Activated naive CD4-positive, alpha-beta T cell treated with anti-CD3 and anti-CD28 coated beads, Interleukin-2, amount 50 U/mL, for 24 hours (primary cell): Measurements from ENCODE around the gene SYTL5.

ENCODE experiments used
- H3K27ac Mint-ChIP-seq: one replicate; pipeline ENCODE4 v1.8.0; 2021; ENCODE audit warnings: mild to moderate bottlenecking, mixed read lengths
- H3K27me3 Mint-ChIP-seq: one replicate; pipeline ENCODE4 v1.8.0; 2021; ENCODE audit warnings: mixed read lengths
- H3K36me3 Mint-ChIP-seq: one replicate; pipeline ENCODE4 v1.8.0; 2021; ENCODE audit warnings: mixed read lengths
- H3K4me1 Mint-ChIP-seq: one replicate; pipeline ENCODE4 v1.8.0; 2021; ENCODE audit warnings: mixed read lengths
- H3K4me3 Mint-ChIP-seq: one replicate; pipeline ENCODE4 v1.8.0; 2021; ENCODE audit warnings: mild to moderate bottlenecking, mixed read lengths
- H3K9me3 Mint-ChIP-seq: one replicate; pipeline ENCODE4 v1.8.0; 2021; ENCODE audit warnings: mixed read lengths

Gene SYTL5

DNA sequence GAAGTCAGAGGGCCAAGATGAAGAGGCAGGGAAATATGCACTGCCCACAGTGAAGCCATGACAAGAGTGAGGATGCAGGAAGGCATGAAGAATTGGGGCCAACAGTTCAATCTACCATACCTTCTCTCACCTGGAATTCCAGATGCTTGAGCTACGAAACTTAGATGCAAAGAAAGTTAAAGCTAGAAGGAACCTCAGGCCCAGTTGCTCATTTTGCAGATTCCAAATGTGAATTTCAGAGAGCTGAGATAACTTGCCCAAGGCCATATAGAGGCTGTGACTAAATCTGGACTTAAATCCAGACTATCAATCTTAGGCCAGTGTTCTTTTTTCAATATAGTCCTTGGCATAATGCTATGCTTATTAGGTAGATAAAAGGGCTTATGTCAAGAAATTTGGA is 121.6 kb downstream of the SYTL5 start:
- Mint-ChIP-seq H3K27ac (no peak overlapping the region), H3K9me3 (no peaks in the 10 kb centered on the region), H3K4me1 (no peaks in the 10 kb centered on the region), H3K36me3 (no peaks in the 10 kb centered on the region), H3K4me3 (no peak overlapping the region), H3K27me3 (peaks cover 3% of the 10 kb centered on the region)

DNA sequence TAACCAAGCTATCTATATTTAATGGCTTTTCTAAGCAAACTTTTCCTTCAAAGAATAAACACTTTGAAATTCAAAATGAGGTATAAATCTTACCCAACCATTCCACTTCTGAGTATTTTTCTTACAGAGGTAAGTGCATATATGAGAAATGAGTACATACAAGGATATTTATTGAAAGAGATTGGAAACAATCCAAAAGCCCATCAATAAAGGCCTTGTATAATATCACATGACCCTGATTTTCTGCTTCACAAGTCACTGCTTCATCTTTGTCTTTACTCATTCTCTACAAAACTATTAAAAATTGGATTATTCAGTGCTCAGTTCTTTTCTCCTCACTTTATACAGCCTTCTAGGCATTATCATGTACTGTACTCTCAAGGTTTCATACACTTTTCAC is 123.0 kb downstream of the SYTL5 start:
- H3K36me3 Mint-ChIP-seq = no peaks in the 10 kb centered on the region
- no peak overlapping the region for H3K4me3 Mint-ChIP-seq
- H3K9me3 Mint-ChIP-seq = no peaks in the 10 kb centered on the region
- no peaks in the 10 kb centered on the region for H3K4me1 Mint-ChIP-seq
- peaks cover 3% of the 10 kb centered on the region for H3K27me3 Mint-ChIP-seq
- H3K27ac Mint-ChIP-seq = no peak overlapping the region

DNA sequence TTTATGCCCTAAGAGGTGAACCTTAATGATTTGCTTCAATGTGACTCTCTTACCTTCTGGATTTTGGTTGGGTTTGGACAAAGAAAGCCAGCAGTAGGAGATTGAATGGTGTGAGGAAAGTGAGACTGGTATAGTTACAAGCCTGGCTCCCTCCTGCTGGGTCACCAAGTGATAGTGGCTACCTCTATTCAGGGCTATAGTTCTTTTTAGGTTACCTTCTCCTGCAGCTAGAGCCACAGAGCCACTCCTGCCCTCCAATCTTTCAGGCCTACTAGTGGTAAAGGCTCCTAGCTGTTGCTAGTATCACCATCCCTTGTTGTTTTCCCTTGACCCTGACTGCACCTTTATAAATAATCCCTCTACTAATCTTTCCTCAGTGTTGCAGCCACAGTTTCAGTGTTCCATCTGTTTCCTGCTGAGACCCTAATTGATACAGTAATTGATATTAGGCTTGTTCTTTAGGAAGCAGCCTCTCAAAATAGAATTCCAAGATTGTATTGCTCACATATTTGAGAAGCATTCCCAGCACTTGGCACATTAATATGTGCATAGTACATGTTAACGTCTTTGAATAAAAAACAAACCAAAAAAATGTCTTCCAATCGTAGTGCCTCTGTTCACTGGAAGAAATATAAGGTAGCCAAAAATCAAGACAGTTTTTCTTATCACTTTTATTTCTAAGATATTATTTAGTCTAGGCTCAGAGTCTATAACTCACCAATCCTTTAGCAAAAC is 132.0 kb downstream of the SYTL5 start:
- Mint-ChIP-seq H3K4me1 (no peaks in the 10 kb centered on the region), H3K36me3 (no peaks in the 10 kb centered on the region), H3K9me3 (no peaks in the 10 kb centered on the region), H3K27ac (peak overlapping the region; percentile 57), H3K27me3 (peaks cover 3% of the 10 kb centered on the region), H3K4me3 (no peak overlapping the region)

DNA sequence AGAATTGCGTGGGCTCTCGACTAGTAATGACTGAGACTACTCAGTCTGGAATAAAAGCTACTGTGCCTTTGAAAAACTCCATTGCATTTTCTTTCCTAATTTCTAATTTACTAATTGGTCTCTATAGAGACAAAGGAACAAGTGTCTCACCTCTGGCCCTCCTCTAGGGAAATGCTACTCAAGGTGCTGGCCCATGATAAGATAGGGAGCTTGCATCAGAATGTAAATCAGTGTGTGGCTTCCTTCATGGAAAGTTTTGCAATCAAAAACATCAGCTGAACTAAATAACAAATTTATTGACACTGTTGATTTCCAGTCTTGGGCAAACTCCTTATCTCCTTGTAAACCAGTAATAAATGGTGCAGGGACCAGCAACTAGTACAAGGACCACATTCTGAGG is 132.5 kb downstream of the SYTL5 start:
- Mint-ChIP-seq H3K27me3 (peaks cover 3% of the 10 kb centered on the region), H3K9me3 (no peaks in the 10 kb centered on the region), H3K27ac (no peak overlapping the region), H3K4me1 (no peaks in the 10 kb centered on the region), H3K4me3 (no peak overlapping the region), H3K36me3 (no peaks in the 10 kb centered on the region)

DNA sequence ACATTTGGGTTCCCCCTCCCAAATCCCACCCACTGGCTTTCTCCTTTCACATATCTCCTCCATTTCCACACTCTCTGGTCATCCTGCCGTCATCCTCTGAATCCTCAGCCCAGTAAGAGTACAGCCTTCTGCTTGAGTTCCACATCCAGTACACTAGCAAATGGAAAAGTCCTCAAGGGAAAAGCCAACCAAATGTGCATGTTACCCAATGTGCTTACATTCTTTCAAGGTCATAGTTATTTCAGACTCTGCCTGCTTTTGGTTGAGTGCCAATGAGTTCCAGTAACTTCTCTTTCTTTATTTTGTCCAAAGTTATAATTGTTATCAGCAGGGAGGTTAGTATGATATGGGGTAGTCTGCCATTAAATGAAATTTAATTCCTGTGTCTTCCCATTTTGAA is 136.3 kb downstream of the SYTL5 start:
- peaks cover 4% of the 10 kb centered on the region for H3K27me3 Mint-ChIP-seq
- no peaks in the 10 kb centered on the region for H3K36me3 Mint-ChIP-seq
- no peaks in the 10 kb centered on the region for H3K9me3 Mint-ChIP-seq
- H3K4me3 Mint-ChIP-seq = no peak overlapping the region
- no peak overlapping the region for H3K27ac Mint-ChIP-seq
- no peaks in the 10 kb centered on the region for H3K4me1 Mint-ChIP-seq

DNA sequence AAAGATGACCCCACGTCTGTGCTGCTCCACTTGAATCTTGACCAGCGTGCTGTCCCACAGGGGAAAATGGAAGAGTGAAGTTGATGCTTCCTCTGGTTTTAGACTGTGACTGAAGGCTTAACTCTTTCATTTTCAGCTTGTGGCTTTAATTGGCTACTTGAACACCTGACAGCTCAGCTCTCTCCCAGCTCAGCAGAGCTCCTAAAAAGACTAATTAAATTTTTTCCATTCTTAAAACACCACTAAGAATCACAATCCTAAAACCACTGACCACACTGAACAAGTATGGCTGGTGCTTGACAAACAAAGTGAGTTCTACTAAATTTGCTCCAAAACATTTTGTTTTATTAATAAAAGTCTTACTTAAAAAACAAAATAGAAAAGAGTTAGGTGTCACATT is 142.7 kb downstream of the SYTL5 start:
- no peak overlapping the region for H3K4me3 Mint-ChIP-seq
- peaks cover 3% of the 10 kb centered on the region for H3K27me3 Mint-ChIP-seq
- no peak overlapping the region for H3K27ac Mint-ChIP-seq
- no peaks in the 10 kb centered on the region for H3K36me3 Mint-ChIP-seq
- H3K9me3 Mint-ChIP-seq = no peaks in the 10 kb centered on the region
- H3K4me1 Mint-ChIP-seq = no peaks in the 10 kb centered on the region

DNA sequence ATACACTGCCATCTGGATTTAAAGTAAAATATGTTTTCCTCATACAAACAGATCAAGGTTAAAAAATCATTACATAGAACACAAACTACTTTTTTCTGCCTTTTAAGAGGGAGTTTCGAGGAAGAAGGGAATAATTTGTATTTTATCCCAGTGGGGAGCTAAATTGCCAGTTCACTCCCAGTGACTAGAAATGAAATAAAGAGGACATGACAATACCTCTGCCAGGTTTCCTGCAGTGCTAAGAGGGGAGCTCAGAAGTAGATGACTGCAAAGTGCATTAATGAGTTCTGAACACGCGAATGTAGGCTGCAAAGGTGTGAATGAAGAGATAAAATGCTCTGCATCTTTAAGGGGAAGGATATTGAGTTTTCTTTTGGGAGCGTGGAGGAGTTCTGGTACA is 144.6 kb downstream of the SYTL5 start:
- Mint-ChIP-seq H3K27me3 (peaks cover 1% of the 10 kb centered on the region), H3K27ac (no peak overlapping the region), H3K36me3 (no peaks in the 10 kb centered on the region), H3K4me3 (no peak overlapping the region), H3K9me3 (no peaks in the 10 kb centered on the region), H3K4me1 (no peaks in the 10 kb centered on the region)

DNA sequence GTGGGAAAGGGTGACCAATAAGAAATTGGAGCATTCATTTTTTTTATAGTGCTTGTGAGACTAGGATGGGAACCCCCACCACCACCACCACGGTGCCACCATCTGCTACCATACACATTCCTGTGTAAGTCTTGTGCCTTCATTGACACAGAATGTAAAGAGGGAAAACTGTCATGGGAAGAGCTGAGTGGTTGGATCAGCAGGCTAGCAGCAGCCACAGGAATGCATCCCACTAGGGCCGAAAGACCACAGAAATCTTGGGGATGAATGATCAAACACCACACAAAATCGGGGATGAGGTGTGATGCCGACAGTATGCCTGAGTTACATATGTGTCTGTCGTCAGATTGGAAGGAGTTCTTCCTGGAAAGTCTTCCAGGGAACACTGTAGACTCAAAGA is 145.1 kb downstream of the SYTL5 start:
- Mint-ChIP-seq H3K36me3 (no peaks in the 10 kb centered on the region), H3K9me3 (no peaks in the 10 kb centered on the region), H3K4me3 (no peak overlapping the region), H3K4me1 (no peaks in the 10 kb centered on the region), H3K27me3 (peaks cover 1% of the 10 kb centered on the region), H3K27ac (no peak overlapping the region)

DNA sequence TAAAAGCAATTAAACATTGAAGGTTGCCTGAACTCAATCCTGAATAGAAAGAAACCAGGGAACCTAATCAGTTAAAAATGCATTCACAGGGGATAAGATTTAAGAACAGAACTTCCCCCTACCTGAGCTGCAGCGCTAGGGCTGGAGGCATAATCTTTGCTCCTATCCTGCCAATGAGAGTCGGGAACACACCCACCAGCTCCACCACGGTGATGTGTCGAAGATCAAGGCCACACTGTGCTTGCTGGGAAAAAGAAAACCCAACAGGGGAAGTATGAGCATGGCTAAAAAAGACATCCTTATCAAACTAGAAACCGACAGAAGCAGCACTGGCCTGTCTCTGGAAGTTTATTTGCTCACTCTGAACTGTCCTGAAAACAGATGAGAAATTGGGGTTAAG is 148.0 kb downstream of the SYTL5 start:
- Mint-ChIP-seq H3K4me3 (no peak overlapping the region), H3K4me1 (no peaks in the 10 kb centered on the region), H3K36me3 (no peaks in the 10 kb centered on the region), H3K27ac (no peak overlapping the region), H3K27me3 (peaks cover 1% of the 10 kb centered on the region), H3K9me3 (no peaks in the 10 kb centered on the region)

DNA sequence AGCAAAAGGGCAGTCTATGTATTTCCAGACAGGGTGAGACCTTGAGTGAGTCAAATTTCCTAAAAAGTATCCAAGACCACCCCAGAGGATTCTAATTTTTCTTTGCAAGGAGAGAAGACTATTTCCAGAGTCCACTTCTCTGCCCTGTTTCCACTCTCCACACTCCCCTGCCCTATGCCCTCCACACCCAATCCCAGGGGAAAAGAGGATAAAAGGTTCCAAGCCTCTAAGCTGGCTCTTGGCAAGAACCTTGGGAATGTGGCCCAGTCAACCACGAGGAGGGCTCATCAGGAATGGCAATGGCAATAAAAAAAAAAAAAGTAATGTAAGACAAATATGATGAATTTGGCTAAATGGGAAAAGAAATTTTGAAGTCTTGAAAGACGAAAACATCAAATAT is 148.5 kb downstream of the SYTL5 start:
- H3K4me3 Mint-ChIP-seq = no peak overlapping the region
- peaks cover 1% of the 10 kb centered on the region for H3K27me3 Mint-ChIP-seq
- H3K27ac Mint-ChIP-seq = no peak overlapping the region
- no peaks in the 10 kb centered on the region for H3K4me1 Mint-ChIP-seq
- no peaks in the 10 kb centered on the region for H3K9me3 Mint-ChIP-seq
- H3K36me3 Mint-ChIP-seq = no peaks in the 10 kb centered on the region

DNA sequence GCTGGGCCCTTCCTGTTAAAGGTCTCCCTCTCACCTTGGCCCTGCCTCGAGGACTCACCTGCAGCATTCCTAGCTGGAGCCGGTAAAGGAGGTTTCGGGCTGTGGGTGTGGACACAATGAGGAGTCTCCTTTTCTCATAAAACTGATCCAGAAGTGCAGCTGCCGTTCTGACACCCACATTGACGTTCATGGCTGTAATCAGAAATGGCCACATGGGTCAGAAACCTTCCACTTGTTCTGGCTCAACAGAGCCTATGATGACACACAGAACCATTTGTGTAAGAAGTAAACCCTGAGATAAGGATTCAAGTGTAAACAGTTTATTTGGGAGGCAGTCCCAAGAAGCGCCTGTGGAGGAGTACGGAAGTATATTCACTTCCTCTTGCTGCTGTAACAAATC is 150.5 kb downstream of the SYTL5 start:
- H3K4me3 Mint-ChIP-seq = no peak overlapping the region
- no peak overlapping the region for H3K27ac Mint-ChIP-seq
- no peaks in the 10 kb centered on the region for H3K9me3 Mint-ChIP-seq
- no peaks in the 10 kb centered on the region for H3K27me3 Mint-ChIP-seq
- no peaks in the 10 kb centered on the region for H3K36me3 Mint-ChIP-seq
- H3K4me1 Mint-ChIP-seq = no peaks in the 10 kb centered on the region

DNA sequence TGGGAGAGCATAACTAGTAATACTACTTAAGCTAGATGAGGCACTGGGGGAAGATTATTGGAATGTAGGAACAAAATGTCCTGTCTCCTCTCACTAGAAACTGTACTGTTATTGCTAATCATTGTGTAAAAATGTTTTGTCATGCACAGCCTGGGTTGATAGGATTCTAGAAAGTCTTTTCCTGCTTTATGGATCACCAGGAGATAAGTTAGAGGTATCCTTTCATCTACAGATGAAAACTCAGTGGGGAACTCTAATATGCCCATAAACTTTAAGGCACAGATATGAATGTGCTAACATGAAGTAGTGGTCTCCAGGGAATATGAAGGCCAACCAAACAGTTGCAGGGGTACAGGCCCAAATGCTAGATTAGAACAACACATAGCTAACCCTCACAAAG is 156.8 kb downstream of the SYTL5 start:
- Mint-ChIP-seq H3K4me3 (no peak overlapping the region), H3K27ac (no peak overlapping the region), H3K9me3 (no peaks in the 10 kb centered on the region), H3K27me3 (peaks cover 3% of the 10 kb centered on the region), H3K4me1 (no peaks in the 10 kb centered on the region), H3K36me3 (no peaks in the 10 kb centered on the region)

DNA sequence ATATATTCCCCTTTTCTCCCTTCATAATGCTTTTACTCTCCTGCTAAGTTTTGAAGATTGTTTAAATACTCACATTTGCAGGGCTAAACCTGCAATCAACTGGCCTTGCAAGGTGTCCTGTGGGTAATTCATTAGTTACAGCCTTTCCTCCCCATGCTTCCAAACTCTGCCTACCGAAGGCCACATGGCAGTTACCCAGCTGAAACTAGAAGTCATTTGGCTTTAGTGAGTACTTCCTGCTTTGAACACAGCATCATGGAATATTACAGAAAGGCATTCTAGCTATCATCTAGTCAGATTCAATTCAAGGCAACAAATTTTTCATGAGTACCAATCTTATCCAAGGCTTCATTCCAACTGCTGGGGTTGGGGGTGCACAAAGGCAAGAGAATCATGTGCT is 158.7 kb downstream of the SYTL5 start:
- H3K27ac Mint-ChIP-seq = no peak overlapping the region
- peaks cover 3% of the 10 kb centered on the region for H3K27me3 Mint-ChIP-seq
- no peaks in the 10 kb centered on the region for H3K36me3 Mint-ChIP-seq
- no peaks in the 10 kb centered on the region for H3K4me1 Mint-ChIP-seq
- no peak overlapping the region for H3K4me3 Mint-ChIP-seq
- no peaks in the 10 kb centered on the region for H3K9me3 Mint-ChIP-seq

DNA sequence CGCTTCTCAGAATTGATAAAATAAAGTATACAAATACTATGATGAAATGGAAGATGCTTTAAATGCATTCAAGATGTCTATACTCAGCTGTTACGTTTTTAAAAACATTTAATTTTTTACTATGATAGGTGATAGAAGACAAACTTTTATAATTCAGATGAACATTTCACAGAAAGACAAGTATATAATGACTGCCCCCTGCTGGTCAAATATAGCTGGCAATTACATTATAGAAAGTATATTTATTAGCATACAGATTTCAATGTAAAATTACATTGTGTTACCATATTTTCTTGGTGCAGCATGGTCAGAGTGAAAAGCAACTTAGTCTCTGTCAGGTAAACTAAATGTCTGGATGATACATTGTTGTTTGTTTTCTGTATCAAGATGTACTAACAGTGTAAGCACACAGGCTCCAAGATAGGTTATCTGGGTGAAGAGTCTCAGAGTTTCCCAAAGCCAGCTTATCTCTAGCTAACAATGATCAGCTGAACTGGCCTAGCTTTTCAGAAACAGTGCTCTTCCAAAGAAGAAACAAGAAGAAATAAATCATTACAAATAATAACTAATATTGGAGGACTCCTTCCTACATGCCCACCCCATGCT is 160.2 kb downstream of the SYTL5 start:
- Mint-ChIP-seq H3K9me3 (no peaks in the 10 kb centered on the region), H3K27ac (no peak overlapping the region), H3K4me1 (no peaks in the 10 kb centered on the region), H3K4me3 (no peak overlapping the region), H3K36me3 (no peaks in the 10 kb centered on the region), H3K27me3 (peaks cover 3% of the 10 kb centered on the region)

DNA sequence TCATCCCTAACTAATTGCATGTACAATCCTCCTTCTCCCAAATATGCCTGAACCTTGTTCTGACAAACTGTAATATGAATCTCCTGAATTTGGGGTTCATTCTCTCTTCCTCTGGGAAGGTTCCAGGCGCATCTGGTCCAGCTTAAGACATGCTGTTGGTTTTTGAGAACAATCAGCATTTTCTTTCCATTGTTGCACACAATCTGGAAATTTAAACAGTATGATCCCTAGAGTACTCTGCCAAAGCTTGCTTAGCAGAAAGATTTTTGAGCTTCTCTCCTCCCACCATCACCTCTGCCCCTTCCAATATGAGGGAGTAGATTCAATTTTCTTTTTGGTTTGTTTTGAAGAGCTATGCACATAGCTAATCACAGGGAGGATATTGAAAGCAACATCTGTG is 164.2 kb downstream of the SYTL5 start:
- Mint-ChIP-seq H3K4me1 (no peaks in the 10 kb centered on the region), H3K27me3 (no peaks in the 10 kb centered on the region), H3K9me3 (no peaks in the 10 kb centered on the region), H3K4me3 (no peak overlapping the region), H3K36me3 (no peaks in the 10 kb centered on the region), H3K27ac (no peak overlapping the region)

DNA sequence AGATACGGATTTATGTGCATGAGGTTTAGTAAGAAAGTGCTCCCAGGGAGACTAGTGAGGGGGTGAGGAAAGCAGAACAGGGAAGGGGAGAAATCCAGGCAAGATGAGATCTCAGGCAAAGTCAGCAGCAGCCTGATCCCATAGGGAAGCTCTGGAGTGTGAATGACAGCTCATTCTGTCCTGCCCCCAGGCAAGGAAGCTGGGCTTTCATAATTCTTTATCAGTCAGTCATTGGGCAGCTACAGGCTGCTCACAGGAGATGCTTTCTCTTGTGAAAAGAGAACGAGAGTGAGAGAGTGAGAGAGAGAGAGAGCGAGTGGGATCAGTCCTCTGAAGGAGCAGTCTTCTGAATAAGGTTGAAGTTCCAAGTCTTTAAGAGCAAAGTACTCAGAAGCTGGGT is 166.2 kb downstream of the SYTL5 start:
- H3K27ac Mint-ChIP-seq = no peak overlapping the region
- no peaks in the 10 kb centered on the region for H3K4me1 Mint-ChIP-seq
- no peaks in the 10 kb centered on the region for H3K36me3 Mint-ChIP-seq
- no peak overlapping the region for H3K4me3 Mint-ChIP-seq
- H3K9me3 Mint-ChIP-seq = no peaks in the 10 kb centered on the region
- no peaks in the 10 kb centered on the region for H3K27me3 Mint-ChIP-seq

DNA sequence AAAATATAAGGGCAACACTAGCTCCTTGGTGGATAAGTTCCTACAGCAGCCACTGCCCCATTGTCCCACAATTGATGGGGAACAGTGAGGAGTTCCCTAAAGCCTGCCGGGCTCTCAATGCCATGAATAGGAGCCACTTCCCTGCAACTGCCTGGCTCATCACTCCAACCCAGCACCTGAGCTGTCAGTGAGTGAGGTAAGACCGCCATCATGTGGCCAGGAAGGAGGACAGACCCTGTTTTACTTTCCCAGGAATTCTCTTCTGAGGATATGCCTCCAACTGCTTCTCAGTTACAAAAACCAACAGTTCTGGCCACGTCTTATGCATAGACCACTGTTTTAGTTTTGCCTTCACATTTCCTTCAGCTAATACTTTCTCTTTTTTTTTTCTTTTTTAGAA is 168.8 kb downstream of the SYTL5 start:
- Mint-ChIP-seq H3K27me3 (no peaks in the 10 kb centered on the region), H3K36me3 (no peaks in the 10 kb centered on the region), H3K4me3 (no peak overlapping the region)

More for the DNA sequence above, 168.8 kb downstream of the SYTL5 start:
- Mint-ChIP-seq H3K9me3 (no peaks in the 10 kb centered on the region), H3K4me1 (no peaks in the 10 kb centered on the region), H3K27ac (no peak overlapping the region)
